Trophoblast cell (in vitro differentiated cells and primary cell): ENCODE measurements around the gene PHAF1.

Experiments used
- DNase-seq, 2 donors: peaks; one replicate each; pipeline ENCODE4 v3.0.0-alpha.2; 2016
- H2AFZ ChIP-seq: 2 replicates; pipeline ENCODE4 v1.6.1; 2013; ENCODE audit warnings: low read length, moderate library complexity, mild to moderate bottlenecking; ENCODE audit not compliant: insufficient read depth, poor library complexity
- H2AK5ac ChIP-seq: 2 replicates; pipeline ENCODE4 v1.6.1; 2013; ENCODE audit warnings: mild to moderate bottlenecking, low read length
- H2BK120ac ChIP-seq: 2 replicates; pipeline ENCODE4 v1.6.1; 2013; ENCODE audit warnings: low read length, mild to moderate bottlenecking, moderate library complexity; ENCODE audit not compliant: insufficient read depth, poor library complexity
- H2BK12ac ChIP-seq: 2 replicates; pipeline ENCODE4 v1.6.1; 2013; ENCODE audit warnings: mild to moderate bottlenecking, low read length, moderate library complexity
- H2BK5ac ChIP-seq: 2 replicates; pipeline ENCODE4 v1.6.1; 2013; ENCODE audit warnings: low read length, low read depth, moderate library complexity, mild to moderate bottlenecking; ENCODE audit not compliant: poor library complexity
- H3K14ac ChIP-seq: 2 replicates; pipeline ENCODE4 v1.6.1; 2013; ENCODE audit warnings: mild to moderate bottlenecking, low read length
- H3K18ac ChIP-seq: 2 replicates; pipeline ENCODE4 v1.6.1; 2013; ENCODE audit warnings: mild to moderate bottlenecking, low read length
- H3K23ac ChIP-seq: 2 replicates; pipeline ENCODE4 v1.6.1; 2013; ENCODE audit warnings: low read length
- H3K27ac ChIP-seq: 2 replicates; pipeline ENCODE4 v1.5.1; 2013; ENCODE audit warnings: low read depth, mild to moderate bottlenecking, inconsistent platforms, low read length, moderate library complexity
- H3K27me3 ChIP-seq: 2 replicates; pipeline ENCODE4 v1.6.1; 2013; ENCODE audit warnings: inconsistent platforms, mild to moderate bottlenecking, low read length, moderate library complexity; ENCODE audit not compliant: insufficient read depth
- H3K36me3 ChIP-seq, 2 experiments: 1 replicate in 1 of 2; 2 replicates in 1 of 2; pipeline ENCODE4 v1.6.1; 2013; ENCODE audit warnings: low read length in 2 of 2, mild to moderate bottlenecking in 2 of 2, moderate library complexity in 1 of 2; ENCODE audit not compliant: insufficient read depth in 2 of 2, control insufficient read depth in 1 of 2
- H3K4ac ChIP-seq: 2 replicates; pipeline ENCODE4 v1.6.1; 2013; ENCODE audit warnings: low read depth, mild to moderate bottlenecking, low read length, moderate library complexity
- H3K4me1 ChIP-seq, 2 experiments: 1 replicate in 1 of 2; 2 replicates in 1 of 2; pipeline ENCODE4 v1.6.1; 2013; ENCODE audit warnings: low read length in 2 of 2, mild to moderate bottlenecking in 2 of 2, moderate library complexity in 1 of 2; ENCODE audit not compliant: insufficient read depth in 2 of 2, control insufficient read depth in 1 of 2
- H3K4me2 ChIP-seq: 2 replicates; pipeline ENCODE4 v1.6.1; 2013; ENCODE audit warnings: inconsistent platforms, mild to moderate bottlenecking, low read length, moderate library complexity
- H3K4me3 ChIP-seq: 2 replicates; pipeline ENCODE4 v1.5.1; 2013; ENCODE audit warnings: mild to moderate bottlenecking, low read depth, low read length, inconsistent platforms
- H3K79me1 ChIP-seq: one replicate; pipeline ENCODE4 v1.6.1; 2013; ENCODE audit warnings: low read length
- H3K79me2 ChIP-seq: 2 replicates; pipeline ENCODE4 v1.6.1; 2013; ENCODE audit warnings: low read length, mild to moderate bottlenecking; ENCODE audit not compliant: control insufficient read depth, insufficient read depth, poor library complexity
- H3K9ac ChIP-seq: 2 replicates; pipeline ENCODE4 v1.6.1; 2013; ENCODE audit warnings: mild to moderate bottlenecking, low read length
- H3K9me3 ChIP-seq: 2 replicates; pipeline ENCODE4 v1.6.1; 2013; ENCODE audit warnings: low read depth, mild to moderate bottlenecking, control low read depth, inconsistent platforms, low read length; ENCODE audit not compliant: insufficient read depth
- H4K12ac ChIP-seq: 2 replicates; pipeline ENCODE4 v1.6.1; 2013; ENCODE audit warnings: low read depth, mild to moderate bottlenecking, low read length, moderate library complexity
- H4K8ac ChIP-seq: 2 replicates; pipeline ENCODE4 v1.6.1; 2013; ENCODE audit warnings: low read depth, mild to moderate bottlenecking, low read length, moderate library complexity
- H4K91ac ChIP-seq: one replicate; pipeline ENCODE4 v1.6.1; 2013; ENCODE audit warnings: low read depth, mild to moderate bottlenecking, low read length, moderate library complexity
- WGBS: extraction: QIAGEN DNeasy Blood & Tissue Kit; methylation state at CpG from one replicate; pipeline ENCODE4 v1.1.7; 2013; ENCODE audit warnings: missing lambda C conversion rate; ENCODE audit not compliant: insufficient read length, insufficient coverage; ENCODE audit errors: extremely low coverage; 5-methylcytosine and 5-hydroxymethylcytosine counted together

PHAF1 gene

DNA sequence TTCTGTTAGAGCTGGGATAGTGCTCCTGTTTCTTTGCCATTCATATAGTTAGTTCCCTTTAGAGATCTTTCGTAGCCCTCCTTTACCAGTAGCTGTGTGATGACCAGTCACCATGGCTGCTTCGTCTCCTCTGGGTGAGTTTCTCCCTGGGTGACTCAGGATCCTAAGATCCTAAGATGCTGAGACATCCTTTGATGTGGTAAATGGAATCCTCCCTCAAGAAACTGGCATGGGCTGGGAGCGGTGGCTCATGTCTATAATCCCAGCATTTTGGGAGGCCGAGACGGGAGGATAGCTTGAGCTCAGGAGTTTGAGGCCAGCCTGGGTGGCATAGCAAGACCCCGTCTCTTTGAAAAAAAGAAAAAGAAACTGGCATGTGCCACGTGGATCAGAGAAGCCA lies 5.9 kb downstream of the PHAF1 start:
- H3K4me2 ChIP-seq: no peak overlapping the region
- H3K4me1 ChIP-seq: peaks cover 0 to 7% of the 10 kb centered on the region in 2 experiments
- no CpG with 5 or more reads among the region's 7 CpGs for WGBS
- no peak overlapping the region for H4K91ac ChIP-seq
- no peaks in the 10 kb centered on the region for H3K79me2 ChIP-seq
- no peak overlapping the region for H3K9ac ChIP-seq
- no peak overlapping the region for H4K12ac ChIP-seq
- no peak overlapping the region for H3K4me3 ChIP-seq
- H2AK5ac ChIP-seq: no peak overlapping the region
- no peak overlapping the region for H2BK12ac ChIP-seq
- H3K14ac ChIP-seq: no peak overlapping the region
- H3K79me1 ChIP-seq: no peaks in the 10 kb centered on the region
- no peak overlapping the region for H3K23ac ChIP-seq
- no peak overlapping the region for H2BK120ac ChIP-seq
- peaks cover 0 to 5% of the 10 kb centered on the region in 2 experiments for H3K36me3 ChIP-seq
- H3K27me3 ChIP-seq: no peaks in the 10 kb centered on the region
- no peak overlapping the region for H4K8ac ChIP-seq
- H2BK5ac ChIP-seq: no peak overlapping the region
- H3K9me3 ChIP-seq: no peaks in the 10 kb centered on the region
- no peak overlapping the region for H3K27ac ChIP-seq
- no peak overlapping the region for H3K4ac ChIP-seq
- no peak overlapping the region for H3K18ac ChIP-seq
- no peak overlapping the region for H2AFZ ChIP-seq
- peak; percentile 86 to 96 for DNase-seq

DNA sequence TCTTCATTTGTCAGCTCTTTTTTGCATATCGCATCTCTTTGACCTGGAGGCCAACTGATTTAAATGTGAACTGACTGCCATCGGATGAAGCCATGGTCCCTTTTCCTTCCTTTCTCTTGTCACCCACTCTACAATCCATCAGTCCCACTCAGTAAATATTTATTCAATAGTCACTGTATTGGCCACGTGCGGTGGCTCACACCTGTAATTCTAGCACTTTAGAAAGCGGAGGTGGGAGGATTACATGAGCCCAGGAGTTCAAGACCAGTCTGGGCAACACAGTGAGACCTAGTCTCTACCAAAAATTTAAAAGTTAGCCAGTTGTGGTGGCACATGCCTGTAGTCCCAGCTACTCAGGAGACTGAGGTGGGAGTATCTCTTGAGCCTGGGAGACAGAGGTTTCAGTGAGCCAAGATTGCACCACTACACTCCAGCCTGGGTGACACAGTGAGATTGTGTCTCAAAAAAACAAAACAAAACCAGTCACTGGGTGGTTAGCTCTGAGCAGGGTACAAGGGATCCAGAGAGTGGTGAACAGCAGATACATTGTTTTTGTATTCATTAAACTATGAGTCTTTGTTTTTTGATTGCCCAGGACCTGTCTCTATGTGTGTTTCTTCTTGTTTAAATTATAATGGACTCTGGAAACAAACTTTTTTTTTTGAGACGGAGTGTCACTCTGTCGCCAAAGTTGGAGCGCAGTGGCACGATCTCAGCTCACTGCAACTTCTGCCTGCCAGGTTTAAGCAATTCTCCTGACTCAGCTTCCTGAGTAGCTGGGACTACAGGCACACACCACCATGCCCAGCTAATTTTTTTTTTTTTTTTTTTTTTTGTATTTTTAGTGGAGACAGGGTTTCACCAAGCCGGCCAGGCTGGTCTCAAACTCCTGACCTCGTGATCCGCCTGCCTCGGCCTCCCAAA lies 6.9 kb downstream of the PHAF1 start:
- Histone ChIP-seq H3K4ac (peak overlapping the region; percentile 32), H3K36me3 (peaks cover 2 to 5% of the 10 kb centered on the region in 2 experiments), H2AFZ (no peak overlapping the region), H3K4me1 (peaks cover 0 to 7% of the 10 kb centered on the region in 2 experiments), H3K23ac (no peak overlapping the region), H3K9ac (no peak overlapping the region), H3K79me2 (no peaks in the 10 kb centered on the region), H4K8ac (no peak overlapping the region), H3K14ac (no peak overlapping the region), H3K9me3 (no peaks in the 10 kb centered on the region), H4K91ac (no peak overlapping the region), H2AK5ac (no peak overlapping the region), H2BK5ac (no peak overlapping the region), H3K27ac (no peak overlapping the region), H3K18ac (no peak overlapping the region), H2BK12ac (no peak overlapping the region), H4K12ac (no peak overlapping the region), H3K27me3 (no peaks in the 10 kb centered on the region), H3K4me3 (no peak overlapping the region), H2BK120ac (no peak overlapping the region), H3K4me2 (no peak overlapping the region), H3K79me1 (no peaks in the 10 kb centered on the region)
- WGBS: no CpG with 5 or more reads among the region's 13 CpGs
- DNase-seq: no peak

DNA sequence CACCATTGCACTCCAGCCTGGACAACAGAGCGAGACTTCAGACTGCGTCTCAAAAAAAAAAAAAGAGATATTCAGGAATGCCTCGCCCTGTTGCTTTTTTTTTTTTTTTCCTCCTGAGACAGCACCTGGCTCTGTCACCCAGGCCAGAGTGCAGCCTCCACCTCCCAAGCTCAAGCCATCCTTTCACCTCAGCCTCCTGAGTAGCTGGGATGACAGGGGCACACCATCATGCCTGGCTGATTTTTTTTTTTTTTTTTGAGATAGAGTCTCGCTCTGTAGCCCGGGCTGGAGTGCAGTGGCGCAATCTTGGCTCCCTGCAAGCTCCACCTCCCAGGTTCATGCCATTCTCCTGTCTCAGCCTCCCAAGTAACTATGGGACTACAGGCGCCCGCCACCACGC lies 8.0 kb downstream of the PHAF1 start:
- no peak overlapping the region for H2AFZ ChIP-seq
- no peaks in the 10 kb centered on the region for H3K27me3 ChIP-seq
- H2BK12ac ChIP-seq: no peak overlapping the region
- no peak overlapping the region for H3K18ac ChIP-seq
- no peak overlapping the region for H3K14ac ChIP-seq
- peaks cover 0 to 6% of the 10 kb centered on the region in 2 experiments for H3K4me1 ChIP-seq
- H2BK5ac ChIP-seq: no peak overlapping the region
- peaks cover 2% of the 10 kb centered on the region for H3K9me3 ChIP-seq
- no peak overlapping the region for H3K4me2 ChIP-seq
- H3K4ac ChIP-seq: no peak overlapping the region
- no peak overlapping the region for H3K4me3 ChIP-seq
- no peak overlapping the region for H4K8ac ChIP-seq
- WGBS: no CpG with 5 or more reads among the region's 9 CpGs
- no peak overlapping the region for H3K27ac ChIP-seq
- no peaks in the 10 kb centered on the region for H3K79me1 ChIP-seq
- no peak overlapping the region for H4K91ac ChIP-seq
- no peak overlapping the region for H3K23ac ChIP-seq
- no peak overlapping the region for H2BK120ac ChIP-seq
- no peaks in the 10 kb centered on the region for H3K79me2 ChIP-seq
- no peak overlapping the region for H2AK5ac ChIP-seq
- peaks cover 9 to 12% of the 10 kb centered on the region in 2 experiments for H3K36me3 ChIP-seq
- H4K12ac ChIP-seq: no peak overlapping the region
- no peak overlapping the region for H3K9ac ChIP-seq
- DNase-seq: peak; percentile 71 to 73

DNA sequence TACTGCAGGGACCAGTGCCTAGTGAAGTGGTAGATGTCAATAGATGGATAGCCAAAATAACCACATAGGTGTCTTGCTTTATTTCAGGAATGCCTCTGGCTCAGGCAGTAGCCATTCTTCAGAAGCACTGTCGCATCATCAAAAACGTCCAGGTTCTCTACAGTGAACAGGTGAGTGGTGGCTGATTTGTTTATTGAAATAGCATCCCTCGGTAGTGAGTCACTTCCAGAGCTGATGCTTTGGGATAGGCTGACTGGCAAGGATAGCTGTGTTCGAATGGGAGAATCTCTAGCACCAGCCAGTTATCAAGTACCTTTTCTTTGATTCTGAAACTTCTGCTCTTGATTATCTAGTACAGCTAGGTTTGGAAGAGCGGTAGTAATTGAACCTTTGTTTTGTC lies 10.3 kb downstream of the PHAF1 start:
- H3K14ac ChIP-seq: no peak overlapping the region
- H4K8ac ChIP-seq: no peak overlapping the region
- H3K27ac ChIP-seq: no peak overlapping the region
- no peak overlapping the region for H2BK5ac ChIP-seq
- H2BK120ac ChIP-seq: no peak overlapping the region
- H3K79me2 ChIP-seq: no peaks in the 10 kb centered on the region
- no peak overlapping the region for H3K18ac ChIP-seq
- H3K36me3 ChIP-seq: peaks cover 19 to 21% of the 10 kb centered on the region in 2 experiments
- no peak overlapping the region for H3K4me2 ChIP-seq
- no peak overlapping the region for H2BK12ac ChIP-seq
- peaks cover 2% of the 10 kb centered on the region for H3K9me3 ChIP-seq
- no peak overlapping the region for H3K4ac ChIP-seq
- H3K23ac ChIP-seq: no peak overlapping the region
- no peak overlapping the region for H3K9ac ChIP-seq
- H4K12ac ChIP-seq: no peak overlapping the region
- no peak overlapping the region for H3K4me3 ChIP-seq
- peaks cover 0 to 2% of the 10 kb centered on the region in 2 experiments for H3K4me1 ChIP-seq
- no peak overlapping the region for H2AFZ ChIP-seq
- no peaks in the 10 kb centered on the region for H3K79me1 ChIP-seq
- no peak overlapping the region for H4K91ac ChIP-seq
- no peak overlapping the region for H2AK5ac ChIP-seq
- DNase-seq: no peak
- no CpG with 5 or more reads among the region's 5 CpGs for WGBS
- no peaks in the 10 kb centered on the region for H3K27me3 ChIP-seq
